HCT116 (cell line): ENCODE measurements around the gene PRDM11. TPM values are rescaled to one million over a fixed set of nuclear protein-coding genes. Genes with fewer than 3 reads are reported as not detected.

ENCODE experiments used
- ATAC-seq: fragments of 200-7000 bp; cut with Tn5 transposase; 2 replicates; pipeline ENCODE4 v1.9.1; 2020; ENCODE audit warnings: mild to moderate bottlenecking, moderate library complexity
- BruUV-seq: library from RNA; stranded (reverse); fragments of 400-500 nt; replicated peaks from 2 replicates; lab custom pipeline; 2021; lab: Mats Ljungman, UMichigan
- CTCF ChIA-PET: fragments of 300-600 bp; sonication (Branson Sonifier 250); formaldehyde crosslinking; loops from one replicate; lab custom pipeline; 2021; ENCODE audit warnings: antibody characterized with exemption; lab: Charles Lee
- POLR2A ChIA-PET: fragments of 300-600, 350-600 bp; sonication (Branson Sonifier 250); formaldehyde crosslinking; loops from one replicate; lab custom pipeline; 2021; ENCODE audit warnings: antibody characterized with exemption; lab: Charles Lee
- RAD21 ChIA-PET, 2 experiments: fragments of 300-600 bp; sonication (Branson Sonifier 250); formaldehyde crosslinking; loops; one replicate each; lab custom pipeline; 2023; ENCODE audit warnings: low total read pairs in 2 of 2; ENCODE audit not compliant: uncharacterized antibody in 2 of 2, unreplicated experiment in 2 of 2, low non-redundant PET in 1 of 2; lab: Charles Lee
- DNase-seq: peaks from one replicate; pipeline ENCODE4 v3.0.0-alpha.2; 2010; ENCODE audit warnings: low read depth, low spot score
- H2AFZ ChIP-seq: fragments of 200-600 bp; shearing (Covaris generic), sonication (generic); 2 replicates; pipeline ENCODE4 v1.6.1; 2017; ENCODE audit warnings: low read depth, mixed run types, mixed read lengths, antibody characterized with exemption, low read length; ENCODE audit not compliant: poor library complexity, severe bottlenecking
- H3K27ac ChIP-seq: 2 replicates; pipeline ENCODE4 v1.5.1; 2012; ENCODE audit warnings: low read depth, low read length
- H3K27me3 ChIP-seq: fragments of 200-600 bp; sonication (generic); 2 replicates; pipeline ENCODE4 v1.6.1; 2016; ENCODE audit warnings: mixed run types, low read length, mixed read lengths; ENCODE audit not compliant: insufficient read depth
- H3K36me3 ChIP-seq, 2 experiments: fragments of 200-500 bp in 1 of 2; fragments of 200-600 bp in 1 of 2; sonication (Bioruptor generic) in 1 of 2; sonication (generic) in 1 of 2; 2 replicates each; pipeline versions ENCODE4 v1.5.1 to v1.6.1; 2014 to 2016; ENCODE audit warnings: low read length in 2 of 2, inconsistent platforms in 1 of 2, mixed read lengths in 1 of 2, mixed run types in 1 of 2; ENCODE audit not compliant: insufficient read depth in 2 of 2, control insufficient read depth in 1 of 2
- H3K4me1 ChIP-seq, 2 experiments: fragments of 200-600 bp in 1 of 2; sonication (generic) in 1 of 2; 2 replicates each; pipeline versions ENCODE4 v1.5.1 to v1.6.1; 2012 to 2017; ENCODE audit warnings: low read length in 2 of 2, inconsistent platforms in 1 of 2, mild to moderate bottlenecking in 1 of 2, mixed read lengths in 1 of 2, mixed run types in 1 of 2, moderate library complexity in 1 of 2; ENCODE audit not compliant: insufficient read depth in 2 of 2, control insufficient read depth in 1 of 2
- H3K4me2 ChIP-seq: fragments of 200-600 bp; sonication (generic); 2 replicates; pipeline ENCODE4 v1.6.1; 2017; ENCODE audit warnings: mixed run types, low read length, mixed read lengths
- H3K4me3 ChIP-seq, 2 experiments: fragments of 200-600 bp in 1 of 2; sonication (generic) in 1 of 2; replicated peaks in 1 of 2; 2 replicates each; pipeline ENCODE4 v1.5.1; 2011 to 2016; ENCODE audit warnings: low read length in 2 of 2, control low read depth in 1 of 2, low read depth in 1 of 2, mild to moderate bottlenecking in 1 of 2, mixed read lengths in 1 of 2, mixed run types in 1 of 2
- H3K79me2 ChIP-seq: fragments of 200-600 bp; sonication (generic); 2 replicates; pipeline ENCODE4 v1.6.1; 2017; ENCODE audit warnings: mild to moderate bottlenecking, mixed run types, low read length, moderate library complexity, mixed read lengths; ENCODE audit not compliant: insufficient read depth
- H3K9ac ChIP-seq: fragments of 200-600 bp; sonication (generic); 2 replicates; pipeline ENCODE4 v1.6.1; 2016; ENCODE audit warnings: low read length, mixed read lengths
- H3K9me2 ChIP-seq: fragments of 200-600 bp; sonication (generic), shearing (Covaris generic); 2 replicates; pipeline ENCODE4 v1.6.1; 2017; ENCODE audit warnings: mixed run types, mild to moderate bottlenecking, moderate library complexity; ENCODE audit not compliant: insufficient read depth
- H3K9me3 ChIP-seq, 2 experiments: fragments of 200-500 bp in 1 of 2; fragments of 200-600 bp in 1 of 2; sonication (Bioruptor generic) in 1 of 2; sonication (generic) in 1 of 2; 2 replicates each; pipeline ENCODE4 v1.6.1; 2014 to 2017; ENCODE audit warnings: low read length in 2 of 2, mixed read lengths in 2 of 2, inconsistent platforms in 1 of 2, low read depth in 1 of 2, mild to moderate bottlenecking in 1 of 2, mixed run types in 1 of 2, moderate library complexity in 1 of 2; ENCODE audit not compliant: control insufficient read depth in 1 of 2, insufficient read depth in 1 of 2
- H4K20me1 ChIP-seq: fragments of 200-600 bp; sonication (generic), shearing (Covaris generic); 2 replicates; pipeline ENCODE4 v1.6.1; 2017; ENCODE audit warnings: mixed run types, mild to moderate bottlenecking, moderate library complexity; ENCODE audit not compliant: insufficient read depth
- ATF3 ChIP-seq: IDR thresholded peaks from 2 replicates; pipeline ENCODE4 v1.6.1; 2012
- CBX3 ChIP-seq: IDR thresholded peaks from 2 replicates; pipeline ENCODE4 v1.6.1; 2012; ENCODE audit warnings: low read depth
- CEBPB ChIP-seq: IDR thresholded peaks from 2 replicates; pipeline ENCODE4 v1.6.1; 2012; ENCODE audit warnings: low read depth
- CTCF ChIP-seq, 3 experiments: fragments of 200-600 bp in 1 of 3; sonication (generic) in 1 of 3; IDR thresholded peaks in 2 of 3; conservative IDR thresholded peaks in 1 of 3; 2 replicates each; pipeline ENCODE4 v1.5.1; 2012 to 2017; ENCODE audit warnings: low read depth in 2 of 3, low read length in 2 of 3, antibody characterized with exemption in 1 of 3, borderline replicate concordance in 1 of 3, control low read depth in 1 of 3, mild to moderate bottlenecking in 1 of 3, mixed read lengths in 1 of 3, mixed run types in 1 of 3, moderate library complexity in 1 of 3; ENCODE audit not compliant: insufficient read depth in 1 of 3
- ELF1 ChIP-seq: IDR thresholded peaks from 2 replicates; pipeline ENCODE4 v1.6.1; 2012; ENCODE audit warnings: low read depth, borderline replicate concordance
- MAX ChIP-seq: IDR thresholded peaks from 2 replicates; pipeline ENCODE4 v1.6.1; 2012
- POLR2A ChIP-seq: IDR thresholded peaks from 2 replicates; pipeline ENCODE4 v1.7.0; 2011; ENCODE audit warnings: borderline replicate concordance; ENCODE audit not compliant: insufficient read depth, insufficient read length; ENCODE audit errors: extremely low read depth
- POLR2AphosphoS5 ChIP-seq: IDR thresholded peaks from 2 replicates; pipeline ENCODE4 v1.6.1; 2011; ENCODE audit warnings: mild to moderate bottlenecking, low read depth, low read length, moderate library complexity
- RAD21 ChIP-seq: IDR thresholded peaks from 2 replicates; pipeline ENCODE4 v1.6.1; 2012; ENCODE audit warnings: low read depth, mild to moderate bottlenecking
- REST ChIP-seq: IDR thresholded peaks from 2 replicates; pipeline ENCODE4 v1.6.1; 2012; ENCODE audit warnings: low read depth
- SIN3A ChIP-seq: IDR thresholded peaks from 2 replicates; pipeline ENCODE4 v1.6.1; 2012; ENCODE audit warnings: low read depth
- SP1 ChIP-seq: IDR thresholded peaks from 2 replicates; pipeline ENCODE4 v1.6.1; 2012; ENCODE audit warnings: low read depth
- SRF ChIP-seq: IDR thresholded peaks from 2 replicates; pipeline ENCODE4 v1.6.1; 2012; ENCODE audit warnings: low read depth
- TCF7L2 ChIP-seq: IDR thresholded peaks from 2 replicates; pipeline ENCODE4 v1.7.0; 2011; ENCODE audit warnings: borderline replicate concordance, inconsistent platforms; ENCODE audit not compliant: insufficient read depth, insufficient read length; ENCODE audit errors: extremely low read depth
- ZBTB33 ChIP-seq: IDR thresholded peaks from 2 replicates; pipeline ENCODE4 v1.6.1; 2011; ENCODE audit warnings: mild to moderate bottlenecking, low read length, moderate library complexity; ENCODE audit not compliant: insufficient replicate concordance; ENCODE audit errors: extremely low read depth
- ZFX ChIP-seq: fragments of 450-650 bp; IDR thresholded peaks from 2 replicates; pipeline ENCODE4 v1.6.1; 2017
- ZNF274 ChIP-seq: fragments of 200-500 bp; sonication (Bioruptor generic); IDR thresholded peaks from 2 replicates; pipeline ENCODE4 v1.6.1; 2014; ENCODE audit warnings: mild to moderate bottlenecking, low read depth, low read length, inconsistent platforms
- intact Hi-C: fragments of 100-400 bp; cut with micrococcal nuclease; formaldehyde crosslinking; loops from 2 replicates; pipeline ENCODE4 v1.10.0; 2022
- total RNA-seq: library from RNA; stranded (reverse); gene quantifications from one replicate; pipeline ENCODE4 v1.2.1, GENCODE V29; 2021; ENCODE audit not compliant: unreplicated experiment

Gene PRDM11
- total RNA-seq, 1 experiment from 2014 or later: 9.3 TPM

- no peaks in the 10 kb centered on the region for H3K36me3 ChIP-seq
- DNase-seq: no peak
- H3K79me2 ChIP-seq: no peaks in the 10 kb centered on the region
- ChIA-PET CTCF (interaction anchor here (1.3 to 1.8 kb wide), 2 partner anchors 8 to 10 kb away, joined by 3 to 6 read pairs; no protein-coding TSS in a partner anchor), RAD21 (no interaction called here), POLR2A (no interaction called here)
- BruUV-seq: no TSS peak
- H3K4me3 ChIP-seq: no peak overlapping the region
- intact Hi-C loops: no loop called here
- no peak overlapping the region for H3K9ac ChIP-seq
- ATAC-seq: no peak
- no peak overlapping the region for H3K27ac ChIP-seq
- no peaks in the 10 kb centered on the region for H3K9me3 ChIP-seq
- H3K27me3 ChIP-seq: no peaks in the 10 kb centered on the region
- H2AFZ ChIP-seq: no peak overlapping the region
- H3K9me2 ChIP-seq: no peaks in the 10 kb centered on the region
- no peak overlapping the region for H3K4me2 ChIP-seq
- no peak for TF ChIP-seq TCF7L2
- TF ChIP-seq MAX: no peak
- no peak for TF ChIP-seq ZNF274
- TF ChIP-seq REST: no peak
- no peak for TF ChIP-seq ELF1
- no peak for TF ChIP-seq ZFX
- no peak for TF ChIP-seq CBX3
- TF ChIP-seq SP1: no peak
- no peak for TF ChIP-seq POLR2AphosphoS5
- TF ChIP-seq POLR2A: no peak
- TF ChIP-seq ZBTB33: no peak
- no peak for TF ChIP-seq SRF
- TF ChIP-seq ATF3: no peak
- TF ChIP-seq SIN3A: no peak
- no peak for TF ChIP-seq RAD21
- no peak for TF ChIP-seq CEBPB
- TF ChIP-seq CTCF (IDR thresholded peaks at IDR 0.05 in 2 of 3, conservative IDR thresholded peaks at IDR 0.05 in 1 of 3; ENCODE audit: borderline replicate concordance in 1 of 3, insufficient read depth in 1 of 3, low read depth in 2 of 3, low read length in 2 of 3): no peak
- no peaks in the 10 kb centered on the region for H3K4me1 ChIP-seq
- H4K20me1 ChIP-seq: no peaks in the 10 kb centered on the region
Observed at GRCh38 chr11:45225277-45225676, 78.8 kb downstream of the PRDM11 start.
